Mammary epithelial cell (primary cell): ENCODE data around the gene FTSJ3.

ENCODE experiments used
- EZH2 ChIP-seq: IDR thresholded peaks from 2 replicates; pipeline ENCODE4 v1.6.1; 2012; ENCODE audit warnings: low read length, inconsistent platforms, borderline replicate concordance
- TF ChIP-seq, protein P1 (sequence below), 2 donors: IDR thresholded peaks in 1 of 2; conservative IDR thresholded peaks in 1 of 2; 2 replicates each; pipeline ENCODE4 v1.5.1; 2011 to 2012; ENCODE audit warnings: inconsistent platforms in 2 of 2, low read length in 2 of 2, mild to moderate bottlenecking in 2 of 2, control low read depth in 1 of 2, low read depth in 1 of 2; ENCODE audit not compliant: insufficient read depth in 1 of 2; ENCODE audit errors: extremely low read depth in 1 of 2

DNA sequence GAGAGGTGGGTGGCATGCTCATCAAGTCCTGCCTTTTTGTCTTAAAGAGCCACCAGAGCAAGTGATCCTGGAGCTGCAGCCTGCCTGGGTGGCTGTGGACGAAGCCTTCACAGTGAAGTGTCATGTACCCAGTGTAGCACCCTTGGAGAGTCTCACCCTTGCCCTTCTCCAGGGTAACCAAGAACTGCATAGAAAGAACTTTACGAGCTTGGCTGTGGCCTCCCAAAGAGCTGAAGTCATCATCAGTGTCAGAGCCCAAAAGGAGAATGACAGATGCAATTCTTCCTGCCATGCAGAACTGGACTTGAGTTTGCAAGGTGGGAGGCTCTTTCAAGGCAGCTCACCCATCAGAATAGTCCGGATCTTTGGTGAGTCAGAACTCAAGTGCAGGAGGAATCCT lies 31.8 kb upstream of the FTSJ3 start:
- TF ChIP-seq, protein P1, sequence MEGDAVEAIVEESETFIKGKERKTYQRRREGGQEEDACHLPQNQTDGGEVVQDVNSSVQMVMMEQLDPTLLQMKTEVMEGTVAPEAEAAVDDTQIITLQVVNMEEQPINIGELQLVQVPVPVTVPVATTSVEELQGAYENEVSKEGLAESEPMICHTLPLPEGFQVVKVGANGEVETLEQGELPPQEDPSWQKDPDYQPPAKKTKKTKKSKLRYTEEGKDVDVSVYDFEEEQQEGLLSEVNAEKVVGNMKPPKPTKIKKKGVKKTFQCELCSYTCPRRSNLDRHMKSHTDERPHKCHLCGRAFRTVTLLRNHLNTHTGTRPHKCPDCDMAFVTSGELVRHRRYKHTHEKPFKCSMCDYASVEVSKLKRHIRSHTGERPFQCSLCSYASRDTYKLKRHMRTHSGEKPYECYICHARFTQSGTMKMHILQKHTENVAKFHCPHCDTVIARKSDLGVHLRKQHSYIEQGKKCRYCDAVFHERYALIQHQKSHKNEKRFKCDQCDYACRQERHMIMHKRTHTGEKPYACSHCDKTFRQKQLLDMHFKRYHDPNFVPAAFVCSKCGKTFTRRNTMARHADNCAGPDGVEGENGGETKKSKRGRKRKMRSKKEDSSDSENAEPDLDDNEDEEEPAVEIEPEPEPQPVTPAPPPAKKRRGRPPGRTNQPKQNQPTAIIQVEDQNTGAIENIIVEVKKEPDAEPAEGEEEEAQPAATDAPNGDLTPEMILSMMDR (conservative IDR thresholded peaks at IDR 0.05 in 1 of 2, IDR thresholded peaks at IDR 0.05 in 1 of 2; ENCODE audit: extremely low read depth in 1 of 2, insufficient read depth in 1 of 2, low read depth in 1 of 2, low read length in 2 of 2) = no peak
- TF ChIP-seq EZH2 = no peak
